Activated CD8-positive, alpha-beta memory T cell treated with anti-CD3 and anti-CD28 coated beads for 36 hours (primary cell): ENCODE data around the gene NCOR2. TPM values are rescaled to one million over a fixed set of nuclear protein-coding genes. Genes with fewer than 3 reads are reported as not detected.

Experiments used
- CTCF ChIA-PET: fragments of 350-600 bp; sonication (Branson Sonifier 250); formaldehyde crosslinking; loops from one replicate; lab custom pipeline; 2021; ENCODE audit warnings: antibody characterized with exemption; lab: Charles Lee
- POLR2A ChIA-PET: fragments of 350-600 bp; sonication (Branson Sonifier 250); formaldehyde crosslinking; loops from one replicate; lab custom pipeline; 2021; ENCODE audit warnings: antibody characterized with exemption; lab: Charles Lee
- total RNA-seq, 2 experiments: library from RNA; stranded (reverse); gene quantifications; one replicate each; pipeline ENCODE4 v1.2.3, GENCODE V29; 2021

Gene NCOR2
- total RNA-seq, 2 experiments from 2014 or later, result 94.7 to 95.0 TPM

DNA sequence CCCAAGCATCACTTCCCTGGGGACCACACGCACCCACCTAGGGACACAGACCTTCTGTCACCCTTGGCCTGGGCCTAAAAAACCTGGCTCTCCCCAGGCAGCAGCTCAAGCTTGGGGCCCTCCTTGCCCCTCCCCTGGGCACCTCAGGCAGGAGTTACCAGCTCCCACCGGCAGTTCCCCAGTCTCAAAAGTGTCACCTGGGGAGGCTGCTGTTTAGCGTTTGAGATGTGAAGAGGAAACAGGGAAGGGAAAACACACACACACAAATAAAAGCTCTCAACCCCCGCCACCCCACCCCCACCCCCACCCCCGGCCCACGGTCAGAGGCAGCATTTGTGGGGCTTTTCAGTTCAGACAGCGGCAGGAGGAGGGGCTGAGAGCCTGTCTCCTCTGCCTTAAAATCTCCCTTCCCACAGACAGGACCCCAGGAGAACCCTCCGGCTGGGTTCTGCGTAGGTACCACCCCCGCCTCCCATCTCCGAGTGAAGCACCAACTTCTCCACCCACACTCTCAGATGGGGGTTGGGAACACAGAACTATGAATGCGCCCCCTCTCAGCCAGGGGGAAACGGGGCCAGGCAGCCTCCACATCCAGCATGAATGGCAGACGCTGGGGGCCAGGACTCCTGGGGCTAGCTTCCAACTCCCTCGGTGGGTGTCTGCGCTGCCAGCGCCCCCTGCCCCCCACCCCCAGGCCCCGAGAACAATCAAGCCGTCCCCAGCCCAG lies 3.0 kb downstream of the NCOR2 start:
- CTCF ChIA-PET, result interaction anchor here (1.0 kb wide), 1 partner anchor 205 kb away, joined by 3 read pairs; no protein-coding TSS in a partner anchor

GRCh38 chr12:124563809-124564208 lies 3.6 kb downstream of the NCOR2 start:
- ChIA-PET POLR2A (no interaction called here), CTCF (no interaction called here)

More for the DNA sequence above, 3.0 kb downstream of the NCOR2 start:
- POLR2A ChIA-PET, result no interaction called here

- ChIA-PET CTCF (no interaction called here), POLR2A (no interaction called here)
These were observed 4.0 kb downstream of the NCOR2 start for GRCh38 chr12:124563401-124563800.

DNA sequence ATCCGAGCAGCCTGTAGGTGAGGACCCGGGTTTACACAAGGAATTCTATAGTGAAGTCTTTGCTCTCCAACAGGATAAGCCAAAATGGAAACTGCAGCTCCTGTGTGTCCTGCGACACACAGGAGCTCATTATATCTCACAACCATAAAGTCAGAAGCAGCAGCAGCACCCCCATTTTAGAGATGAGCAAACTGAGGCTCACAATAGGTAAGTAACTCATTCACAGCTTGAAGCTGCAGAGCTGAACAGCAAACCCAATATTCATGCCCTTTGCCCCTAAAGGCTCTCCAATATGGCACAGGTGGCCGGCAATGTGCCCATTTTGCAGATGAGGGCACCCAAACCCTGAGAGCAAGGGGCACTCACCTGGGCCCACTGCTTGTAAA lies 4.6 kb downstream of the NCOR2 start:
- CTCF ChIA-PET, result no interaction called here

GRCh38 chr12:124562018-124562795 lies 5.2 kb downstream of the NCOR2 start:
- ChIA-PET POLR2A (no interaction called here), CTCF (no interaction called here)

More for the DNA sequence above, 4.6 kb downstream of the NCOR2 start:
- POLR2A ChIA-PET, result no interaction called here

DNA sequence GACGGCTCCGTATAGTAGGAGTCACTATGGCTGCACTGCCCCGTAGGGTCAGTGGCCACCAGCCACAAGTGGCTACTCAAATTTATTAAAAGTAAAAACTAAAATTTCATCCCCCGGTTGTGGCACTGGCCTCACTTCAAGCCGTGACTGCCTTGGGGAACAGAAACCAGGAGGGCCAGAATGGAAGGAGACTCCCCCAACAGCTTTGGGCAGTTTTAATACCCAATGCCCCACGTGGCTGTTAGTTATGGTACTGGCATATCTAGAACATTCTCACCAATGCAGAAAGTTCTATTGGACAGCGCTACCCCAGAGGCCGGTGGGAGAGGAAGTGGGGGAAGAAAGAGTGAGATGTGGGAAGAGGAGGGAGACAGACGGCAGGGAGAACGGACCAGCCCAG lies 6.2 kb downstream of the NCOR2 start:
- ChIA-PET POLR2A (no interaction called here), CTCF (interaction anchor here (0.5 kb wide), 1 partner anchor 668 kb away, joined by 4 read pairs; no protein-coding TSS in a partner anchor)

GRCh38 chr12:124560146-124560890 lies 7.1 kb downstream of the NCOR2 start:
- ChIA-PET POLR2A (no interaction called here), CTCF (no interaction called here)

DNA sequence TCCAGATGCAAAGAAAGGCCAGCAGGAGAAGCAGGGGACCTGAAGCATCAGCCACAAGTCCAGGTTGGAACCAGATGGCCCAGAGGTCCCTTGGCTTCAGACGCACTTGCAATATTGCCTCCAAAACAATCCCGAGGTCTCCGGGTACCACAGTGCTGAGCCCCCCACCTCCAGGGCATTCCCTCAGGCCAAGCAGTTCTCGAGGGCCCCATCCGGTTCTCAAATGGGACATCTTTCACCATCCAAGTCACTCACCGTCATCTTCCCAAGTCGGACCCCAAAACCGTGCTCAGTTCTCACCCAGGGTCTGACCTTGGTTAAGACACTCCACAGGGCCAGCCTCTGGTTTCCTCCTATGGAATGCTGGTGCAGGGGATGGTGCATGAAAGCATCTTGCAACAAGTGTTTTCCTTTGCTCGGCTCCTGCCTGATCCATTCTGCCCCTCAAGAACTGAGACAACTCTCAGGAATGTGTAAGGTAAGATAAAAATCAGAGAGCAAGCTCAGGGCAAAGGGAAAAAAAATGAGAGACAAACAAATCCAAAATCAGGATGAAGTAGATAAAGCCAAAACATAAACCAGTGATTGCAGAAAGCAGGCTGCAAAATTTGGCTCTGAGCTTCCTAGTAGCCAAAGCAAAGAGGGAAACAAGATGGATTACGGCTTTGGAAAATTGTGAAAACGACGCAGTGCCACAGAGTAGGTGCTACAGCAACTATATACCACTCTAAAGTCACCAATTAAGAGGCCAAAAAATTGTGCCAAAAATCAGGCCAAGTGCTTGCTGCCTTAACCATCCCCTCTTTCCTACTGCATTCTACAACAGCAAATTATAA lies 8.0 kb downstream of the NCOR2 start:
- POLR2A ChIA-PET, result no interaction called here
- CTCF ChIA-PET, result no interaction called here

DNA sequence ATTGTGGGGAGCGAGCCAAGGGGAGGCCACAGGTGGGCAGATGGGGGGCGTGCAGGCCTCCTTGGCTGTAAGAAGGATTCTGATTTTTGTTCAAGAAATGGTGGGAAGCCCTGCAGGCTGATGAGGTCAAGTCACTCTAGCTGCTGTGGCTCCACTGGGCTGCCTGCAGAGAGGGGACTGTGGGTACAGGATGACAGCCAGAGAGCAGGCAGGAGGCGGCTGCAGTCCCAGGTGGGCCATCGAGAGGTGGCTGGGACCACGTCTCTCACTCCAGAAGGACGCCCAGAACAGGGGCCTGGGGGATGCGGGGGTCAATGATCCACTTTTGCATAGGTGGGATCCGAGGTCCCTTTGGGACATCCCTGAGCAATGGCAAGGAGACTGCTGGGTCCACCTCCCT lies 9.1 kb downstream of the NCOR2 start:
- ChIA-PET POLR2A (no interaction called here), CTCF (no interaction called here)

GRCh38 chr12:124557518-124558223 lies 9.7 kb downstream of the NCOR2 start:
- POLR2A ChIA-PET, result no interaction called here
- CTCF ChIA-PET, result no interaction called here

DNA sequence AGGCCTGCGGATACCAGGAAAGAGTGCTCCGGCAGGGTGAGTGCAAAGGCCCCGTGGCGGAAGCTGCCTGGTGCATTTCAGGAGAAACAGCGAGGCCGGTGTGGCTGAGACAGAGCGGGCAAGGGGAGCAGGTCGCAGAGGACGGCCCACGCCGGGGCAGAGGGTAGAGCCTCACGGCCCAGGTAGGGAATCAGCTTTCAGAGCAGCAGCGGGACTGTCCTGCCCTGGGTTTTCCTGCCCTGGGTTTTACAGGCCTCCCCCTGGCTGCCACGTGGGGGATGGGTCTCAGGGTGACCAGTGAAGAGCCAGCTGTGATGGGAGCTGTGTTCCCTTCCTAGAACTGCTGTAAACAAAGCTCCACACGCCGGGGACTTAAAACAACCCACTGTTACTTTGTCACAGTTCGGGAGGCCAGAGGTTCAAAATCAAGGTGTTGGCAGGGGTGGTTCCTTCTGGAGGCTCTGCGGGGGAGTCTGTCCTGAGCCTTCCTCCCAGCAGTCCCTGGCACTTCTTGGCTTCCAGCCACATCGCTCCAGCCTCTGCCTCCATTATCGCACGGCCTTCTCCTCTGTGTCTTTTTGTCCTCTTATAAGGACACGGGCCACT lies 10.4 kb downstream of the NCOR2 start:
- POLR2A ChIA-PET, result no interaction called here

DNA sequence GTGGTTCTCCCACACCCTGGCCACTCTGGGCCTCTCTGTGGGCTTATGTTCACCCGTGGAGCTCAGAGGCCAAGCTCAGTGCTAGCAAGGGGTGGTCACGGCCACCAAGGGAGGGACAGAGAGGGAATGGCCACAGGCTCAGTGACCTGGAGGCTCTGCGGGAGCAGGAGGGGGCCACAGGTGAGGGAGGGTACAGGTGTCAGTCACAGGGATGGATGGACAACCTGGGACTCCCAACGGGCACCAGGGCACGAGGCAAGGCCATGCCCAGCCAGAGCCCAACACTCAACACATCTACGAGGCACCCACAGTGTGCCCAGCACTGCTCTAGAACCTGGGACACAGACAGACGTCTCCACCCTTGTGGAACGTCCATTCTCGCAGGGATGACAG lies 11.3 kb downstream of the NCOR2 start:
- POLR2A ChIA-PET, result no interaction called here
- CTCF ChIA-PET, result no interaction called here

More for the DNA sequence above, 10.4 kb downstream of the NCOR2 start:
- CTCF ChIA-PET, result no interaction called here

- ChIA-PET CTCF (no interaction called here), POLR2A (no interaction called here)
These were observed 12.0 kb downstream of the NCOR2 start for GRCh38 chr12:124555168-124556073.

- CTCF ChIA-PET, result no interaction called here
These were observed 12.9 kb downstream of the NCOR2 start for GRCh38 chr12:124554429-124555029.

GRCh38 chr12:124553862-124554428 lies 13.5 kb downstream of the NCOR2 start:
- ChIA-PET CTCF (no interaction called here), POLR2A (no interaction called here)

More at GRCh38 chr12:124554429-124555029, 12.9 kb downstream of the NCOR2 start:
- POLR2A ChIA-PET, result no interaction called here

DNA sequence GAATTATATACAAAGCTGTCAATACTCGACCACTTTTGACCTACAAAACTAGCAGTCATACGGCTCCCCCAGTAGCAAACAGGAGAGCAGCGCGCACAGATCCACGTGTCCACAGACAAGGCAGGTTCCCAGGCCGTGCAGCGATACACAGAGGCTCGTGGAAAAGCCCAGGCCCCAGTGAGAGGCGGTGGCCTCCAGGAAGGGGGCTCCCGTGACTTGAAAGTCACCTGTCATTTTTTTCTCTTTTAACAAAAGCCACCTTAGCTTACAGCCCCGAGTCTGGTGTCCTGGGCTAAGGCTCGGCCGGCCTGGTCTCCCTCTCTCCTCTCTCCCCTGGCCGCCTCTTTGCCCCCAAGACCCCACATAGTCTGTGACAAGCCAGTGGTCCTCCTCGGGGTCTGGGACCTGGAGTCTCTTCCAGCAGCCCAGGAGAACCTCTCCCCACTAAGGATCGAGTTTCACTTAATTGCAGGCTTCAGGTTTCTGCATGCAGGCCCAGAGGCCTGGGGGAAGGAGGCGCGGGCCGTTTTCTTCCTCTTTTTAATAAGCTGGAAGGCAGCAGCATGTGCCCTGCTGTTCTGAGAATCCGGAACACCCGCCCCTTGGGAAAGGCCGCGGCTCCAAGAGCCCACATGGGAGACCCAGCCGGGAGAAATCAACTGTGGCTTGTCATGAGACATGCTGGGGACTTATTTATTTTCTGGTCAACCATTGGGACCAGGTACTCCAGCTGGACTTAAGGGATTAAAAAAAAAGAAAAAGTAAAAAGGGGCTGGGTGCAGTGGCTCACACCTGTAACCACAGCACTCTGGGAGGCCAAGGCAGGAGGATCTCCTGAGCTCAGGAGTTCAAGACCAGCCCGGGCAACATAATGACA lies 15.9 kb downstream of the NCOR2 start:
- POLR2A ChIA-PET, result no interaction called here

More for the DNA sequence above, 15.9 kb downstream of the NCOR2 start:
- CTCF ChIA-PET, result no interaction called here
